Mesenteric fat pad (tissue), 1 donor: ENCODE measurements around the gene GSE1. TPM values are rescaled to one million over a fixed set of nuclear protein-coding genes. Genes with fewer than 3 reads are reported as not detected.

Experiments used
- DNase-seq: peaks from one replicate; pipeline ENCODE4 v3.0.0-alpha.2; 2020; ENCODE audit warnings: low spot score
- total RNA-seq: library from RNA; stranded (reverse); fragmentation: NEBNext Ultra II Directional; extraction: Animal tissue kit (Norgen Biotek cat#: 25700); gene quantifications from one replicate; pipeline ENCODE4 v1.2.1, GENCODE V29; 2021
- donor health status: DM: yes; HTN: yes; CAD: no.

The GSE1 gene
- total RNA-seq, 1 donor from 2014 or later: 129 TPM

GRCh38 chr16:85658504-85659326 lies 45.6 kb downstream of the GSE1 start:
- DNase-seq: no peak

DNA sequence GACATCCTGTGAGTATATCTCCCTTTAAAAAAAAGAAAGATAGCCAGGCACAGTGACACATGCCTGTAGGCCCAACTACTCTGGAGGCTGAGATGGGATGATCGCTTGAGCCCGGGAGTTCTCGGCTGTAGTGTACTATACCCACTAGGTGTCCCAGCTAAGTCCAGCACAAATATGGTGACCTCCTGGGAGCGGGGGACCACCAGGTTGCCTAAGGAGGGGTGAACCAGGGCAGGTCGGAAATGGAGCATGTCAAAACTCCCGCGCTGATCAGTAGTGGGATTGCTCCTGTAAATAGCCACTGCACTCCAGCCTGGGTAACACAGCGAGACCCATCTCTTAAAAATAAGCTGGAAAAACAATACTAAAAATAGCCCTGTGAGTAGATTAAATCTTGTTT lies 46.2 kb downstream of the GSE1 start:
- DNase-seq: no peak

- DNase-seq: no peak
Observed at GRCh38 chr16:85659805-85660511, 46.8 kb downstream of the GSE1 start.

DNA sequence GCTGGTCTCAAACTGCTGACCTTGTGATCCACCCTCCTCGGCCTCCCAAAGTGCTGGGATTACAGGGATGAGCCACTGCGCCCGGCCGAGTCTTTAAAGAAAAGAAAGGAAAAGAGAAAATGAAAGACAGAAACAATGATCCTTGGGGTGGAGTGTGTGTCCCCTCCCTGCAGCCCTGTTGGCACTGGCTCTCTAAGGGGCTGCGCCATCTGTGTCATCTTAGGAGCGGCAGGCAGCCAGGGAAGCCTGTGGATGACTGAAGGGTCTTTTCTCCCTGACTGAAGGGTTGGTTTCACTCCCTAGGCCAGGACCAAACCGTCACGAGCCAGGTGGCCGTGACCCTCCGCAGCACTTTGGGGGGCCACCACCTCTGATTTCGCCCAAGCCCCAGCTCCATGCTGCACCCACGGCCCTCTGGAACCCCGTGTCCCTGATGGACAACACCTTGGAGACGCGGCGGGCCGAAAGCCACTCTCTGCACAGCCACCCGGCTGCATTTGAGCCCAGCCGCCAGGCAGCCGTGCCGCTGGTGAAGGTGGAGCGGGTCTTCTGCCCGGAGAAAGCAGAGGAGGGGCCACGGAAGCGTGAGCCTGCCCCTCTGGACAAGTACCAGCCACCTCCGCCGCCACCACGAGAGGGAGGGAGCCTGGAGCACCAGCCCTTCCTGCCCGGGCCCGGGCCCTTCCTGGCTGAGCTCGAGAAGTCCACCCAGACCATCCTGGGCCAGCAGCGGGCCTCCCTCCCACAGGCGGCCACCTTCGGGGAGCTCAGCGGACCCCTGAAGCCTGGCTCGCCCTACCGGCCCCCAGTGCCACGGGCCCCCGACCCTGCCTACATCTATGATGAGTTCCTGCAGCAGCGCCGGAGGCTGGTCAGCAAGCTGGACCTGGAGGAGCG lies 48.0 kb downstream of the GSE1 start:
- DNase-seq: no peak

DNA sequence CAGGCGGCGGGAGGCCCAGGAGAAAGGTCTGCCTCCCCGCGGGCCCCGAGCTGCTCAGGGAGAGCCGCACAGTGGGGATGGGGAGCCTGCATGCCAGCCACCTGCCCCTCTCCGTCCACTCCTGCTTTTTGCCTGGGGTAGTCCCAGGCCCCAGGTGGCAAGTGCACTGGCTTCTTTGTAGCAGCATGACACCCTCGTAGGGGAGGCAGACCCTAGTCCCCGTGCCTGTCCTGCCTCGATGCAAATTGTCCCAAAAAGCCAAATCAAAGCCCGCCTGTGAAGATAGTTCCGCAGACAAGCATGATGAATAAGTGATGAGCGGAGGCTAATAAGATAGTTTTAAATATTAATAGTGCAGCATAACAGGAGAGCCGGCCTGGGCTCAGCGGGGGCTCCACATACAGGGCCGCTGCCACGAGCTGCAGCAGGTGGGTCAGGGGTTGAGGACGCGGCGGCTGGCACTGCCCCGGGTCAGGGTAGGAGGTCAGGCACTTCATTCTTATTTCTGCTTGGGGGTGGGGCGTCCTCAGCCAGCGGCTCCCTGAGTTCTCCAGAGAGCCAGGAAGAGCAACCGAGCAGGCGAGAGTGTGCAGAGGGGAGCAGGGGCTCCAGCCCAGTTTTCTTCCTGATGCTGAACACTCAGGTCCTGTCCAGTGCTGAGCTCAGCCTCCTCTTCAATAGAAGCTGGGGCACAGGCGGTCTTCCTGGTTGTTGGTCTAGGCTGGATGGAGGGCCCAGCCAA lies 48.8 kb downstream of the GSE1 start:
- no peak for DNase-seq

DNA sequence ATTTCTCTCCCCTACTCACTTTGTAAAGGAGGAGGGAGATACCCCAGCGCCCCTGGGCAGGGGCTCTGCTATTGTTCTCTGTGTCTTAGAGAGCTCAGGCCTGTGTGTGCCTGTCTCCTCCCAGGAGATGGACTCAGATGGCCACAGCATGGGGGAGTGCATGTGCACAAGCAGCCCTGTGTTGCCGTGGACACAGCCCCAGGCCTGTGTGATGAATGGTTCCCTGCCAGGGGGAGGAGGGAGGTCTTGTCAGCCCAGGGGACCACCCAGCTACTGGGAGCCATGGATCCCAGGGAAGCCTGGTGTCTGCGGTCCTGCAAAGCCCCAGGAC lies 49.3 kb downstream of the GSE1 start:
- DNase-seq: no peak

GRCh38 chr16:85662976-85663830 lies 50.1 kb downstream of the GSE1 start:
- no peak for DNase-seq

GRCh38 chr16:85663891-85664321 lies 50.8 kb downstream of the GSE1 start:
- no peak for DNase-seq

DNA sequence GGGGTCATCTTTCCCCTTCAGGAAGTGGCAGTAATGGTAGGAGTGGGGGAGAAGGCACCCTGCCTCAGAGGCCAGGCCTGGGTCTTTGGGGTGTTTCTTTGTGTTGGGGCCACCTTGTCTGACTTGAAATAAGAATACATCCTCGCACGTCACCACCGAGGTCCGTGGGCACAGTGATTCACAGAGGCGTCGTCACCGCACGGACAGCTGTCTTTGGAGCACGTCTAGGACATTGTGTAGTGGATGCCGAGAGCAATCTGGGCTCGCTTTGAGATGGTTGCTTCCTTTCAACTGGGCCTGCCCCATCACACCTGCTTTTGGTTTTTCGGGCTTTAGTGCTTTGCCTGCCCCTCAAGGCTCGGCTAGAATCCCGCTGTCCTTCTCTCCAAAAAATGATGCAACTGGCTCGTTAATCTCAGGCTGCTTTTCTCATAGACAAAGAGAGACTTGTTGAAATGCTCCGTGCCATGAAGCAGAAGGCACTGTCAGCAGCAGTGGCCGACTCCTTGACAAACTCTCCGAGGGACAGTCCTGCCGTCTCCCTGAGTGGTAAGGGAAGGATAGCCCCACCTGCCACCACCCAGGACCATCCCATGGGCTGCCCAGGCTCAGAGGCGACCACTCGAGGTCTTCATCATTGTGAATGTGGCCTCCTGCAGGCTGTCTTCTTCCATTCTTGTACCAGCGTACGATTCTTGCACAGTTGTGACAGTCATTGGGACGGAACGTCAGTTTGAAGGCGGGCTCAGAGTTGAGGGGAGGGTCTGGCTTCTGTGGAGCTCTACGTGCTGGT lies 51.7 kb downstream of the GSE1 start:
- DNase-seq: no peak

GRCh38 chr16:85665373-85665740 lies 52.2 kb downstream of the GSE1 start:
- DNase-seq: no peak

DNA sequence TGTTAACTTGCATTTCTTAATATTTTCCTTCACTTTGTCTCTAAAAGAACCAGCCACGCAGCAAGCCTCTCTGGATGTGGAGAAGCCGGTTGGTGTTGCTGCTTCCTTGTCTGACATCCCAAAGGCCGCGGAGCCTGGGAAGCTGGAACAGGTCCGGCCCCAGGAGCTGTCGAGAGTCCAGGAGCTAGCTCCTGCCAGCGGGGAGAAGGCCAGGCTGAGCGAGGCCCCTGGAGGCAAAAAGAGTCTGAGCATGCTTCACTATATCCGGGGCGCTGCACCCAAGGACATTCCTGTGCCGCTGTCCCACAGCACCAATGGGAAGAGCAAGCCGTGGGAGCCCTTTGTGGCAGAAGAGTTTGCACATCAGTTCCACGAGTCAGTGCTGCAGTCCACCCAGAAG lies 52.8 kb downstream of the GSE1 start:
- DNase-seq: no peak

GRCh38 chr16:85667261-85667660 lies 54.1 kb downstream of the GSE1 start:
- DNase-seq: no peak

DNA sequence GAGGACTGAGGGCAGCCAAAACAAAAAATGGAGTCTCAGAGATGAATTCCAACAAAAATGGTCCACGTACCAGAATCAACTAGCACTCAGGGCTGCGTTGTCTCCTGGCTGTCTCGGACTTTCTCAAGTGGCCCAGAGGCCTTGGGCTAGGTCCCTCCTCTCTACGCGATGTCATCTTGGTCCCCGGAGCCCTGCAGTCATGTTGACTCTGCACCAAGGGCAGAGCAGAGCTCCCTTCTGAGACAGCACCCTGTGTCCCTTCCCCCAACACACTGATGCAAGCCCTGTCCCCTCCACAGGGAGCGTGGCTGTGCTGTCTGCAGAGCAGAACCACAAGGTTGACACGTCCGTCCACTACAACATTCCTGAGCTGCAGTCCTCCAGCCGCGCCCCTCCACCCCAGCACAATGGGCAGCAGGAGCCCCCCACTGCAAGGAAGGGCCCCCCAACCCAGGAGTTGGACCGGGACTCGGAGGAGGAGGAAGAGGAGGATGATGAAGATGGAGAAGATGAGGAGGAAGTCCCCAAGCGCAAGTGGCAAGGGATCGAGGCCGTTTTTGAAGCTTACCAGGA lies 54.8 kb downstream of the GSE1 start:
- no peak for DNase-seq

GRCh38 chr16:85668676-85669424 lies 55.7 kb downstream of the GSE1 start:
- no peak for DNase-seq

GRCh38 chr16:85670840-85671239 lies 57.7 kb downstream of the GSE1 start:
- no peak for DNase-seq

DNA sequence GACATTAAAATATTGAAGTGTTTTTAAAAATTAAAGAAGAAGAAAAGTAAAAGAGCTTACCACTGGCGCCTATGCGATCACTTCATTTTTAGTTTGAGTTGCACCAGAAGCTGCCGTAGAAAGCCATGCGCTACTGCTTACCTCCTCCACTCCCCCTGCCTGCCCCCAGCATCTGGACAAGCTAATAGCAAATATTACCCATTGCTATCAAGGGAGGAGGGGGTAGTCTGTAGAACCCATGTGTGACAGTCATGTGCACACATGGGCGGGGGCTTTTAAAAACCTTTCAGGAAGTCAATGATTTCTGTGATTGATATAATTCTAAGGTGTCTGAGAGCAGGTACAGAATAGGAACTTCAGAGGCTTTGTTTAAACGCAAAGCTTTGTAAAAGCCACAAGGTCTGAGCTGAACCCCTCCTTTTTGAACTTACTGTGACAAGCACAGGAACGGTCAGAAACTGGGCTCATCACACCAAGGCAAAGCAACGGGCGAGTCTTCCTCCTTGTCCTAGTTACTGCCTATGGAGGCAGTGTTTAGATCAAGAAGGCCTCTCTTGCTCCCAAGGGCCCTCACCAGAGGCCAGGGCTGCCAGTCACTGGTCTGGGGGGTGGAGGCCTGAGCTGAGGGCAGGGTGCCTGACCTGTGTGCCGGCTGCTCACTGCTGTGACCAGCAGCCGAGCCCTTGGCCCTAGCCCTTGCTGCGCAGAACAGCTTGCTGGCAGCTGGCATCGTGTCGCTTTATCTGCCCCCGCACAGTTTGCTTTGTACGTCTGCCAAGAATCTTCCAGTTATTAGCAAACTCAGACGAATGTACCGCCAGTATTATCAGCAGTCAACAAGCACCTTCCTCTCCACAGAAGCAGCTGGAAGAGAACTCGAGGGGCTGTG lies 60.7 kb downstream of the GSE1 start:
- DNase-seq: no peak

DNA sequence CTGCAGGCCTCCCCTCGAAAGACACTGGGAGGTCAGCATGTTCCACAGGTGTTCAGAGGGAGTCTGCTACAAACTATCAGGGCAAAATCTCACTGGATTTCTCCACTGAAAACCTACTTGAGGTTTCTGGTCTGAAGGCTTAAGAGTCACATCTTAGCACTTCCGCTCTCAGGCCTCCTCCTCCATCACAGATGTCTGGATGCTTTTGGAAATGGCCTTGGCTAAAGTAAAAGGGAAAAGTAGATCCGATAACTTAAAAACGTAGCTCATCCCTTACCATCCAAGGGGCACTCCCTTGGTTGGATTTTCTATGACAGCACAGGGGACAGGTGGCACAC lies 61.3 kb downstream of the GSE1 start:
- DNase-seq: no peak
